ENCODE measurements around the gene GPR156.

GPR156 gene

GRCh38 chr3:120125992-120126391 is 159.0 kb downstream of the GPR156 start:
- TF ChIP-seq CTCF (IDR thresholded peaks at IDR 0.05) = no peak

GRCh38 chr3:120119846-120120510 is 165.0 kb downstream of the GPR156 start:
- no peak for TF ChIP-seq CTCF (IDR thresholded peaks at IDR 0.05)

All from LNCAP (cell line).